CD4-positive, alpha-beta T cell (primary cell): ENCODE measurements around the gene KAT2B. TPM values are rescaled to one million over a fixed set of nuclear protein-coding genes. Genes with fewer than 3 reads are reported as not detected.

Experiments used
- ATAC-seq: fragments of 200-7000 bp; cut with Tn5 transposase; one replicate; pipeline ENCODE4 v1.10.0; 2022; ENCODE audit warnings: mild to moderate bottlenecking; ENCODE audit not compliant: poor library complexity
- CTCF ChIA-PET: fragments of 350-600 bp; sonication (Branson Sonifier 250); formaldehyde crosslinking; loops from one replicate; lab custom pipeline; 2021; ENCODE audit warnings: antibody characterized with exemption, inconsistent platforms; lab: Charles Lee
- POLR2A ChIA-PET: fragments of 350-600 bp; sonication (Branson Sonifier 250); formaldehyde crosslinking; loops from one replicate; lab custom pipeline; 2021; ENCODE audit warnings: antibody characterized with exemption, inconsistent platforms; lab: Charles Lee
- DNase-seq, 14 experiments: peaks; one replicate each; pipeline ENCODE4 v3.0.0-alpha.2; 2013 to 2020; ENCODE audit warnings: mixed read lengths in 2 of 14
- H3K27ac ChIP-seq, 2 donors: one replicate each; pipeline versions ENCODE4 v1.5.1 to v1.7.0; 2013; ENCODE audit warnings: low read length in 2 of 2, low read depth in 1 of 2, mild to moderate bottlenecking in 1 of 2
- H3K27me3 ChIP-seq, 2 experiments: 1 replicate in 1 of 2; 2 replicates in 1 of 2; pipeline versions ENCODE4 v1.6.1 to v1.7.0; 2013; ENCODE audit warnings: low read length in 2 of 2, control low read depth in 1 of 2, mild to moderate bottlenecking in 1 of 2, moderate library complexity in 1 of 2; ENCODE audit not compliant: insufficient read depth in 2 of 2, control insufficient read depth in 1 of 2
- H3K36me3 ChIP-seq: one replicate; pipeline ENCODE4 v1.6.1; 2013; ENCODE audit warnings: low read length, control low read depth; ENCODE audit not compliant: insufficient read depth
- H3K4me1 ChIP-seq: one replicate; pipeline ENCODE4 v1.6.1; 2013; ENCODE audit warnings: low read length, control low read depth; ENCODE audit not compliant: insufficient read depth
- H3K4me3 ChIP-seq: one replicate; pipeline ENCODE4 v1.5.1; 2013; ENCODE audit warnings: mild to moderate bottlenecking, low read length, moderate library complexity
- H3K9me3 ChIP-seq, 2 experiments: 1 replicate in 1 of 2; 2 replicates in 1 of 2; pipeline versions ENCODE4 v1.6.1 to v1.7.0; 2013; ENCODE audit warnings: low read length in 2 of 2, mild to moderate bottlenecking in 2 of 2, control low read depth in 1 of 2, moderate library complexity in 1 of 2; ENCODE audit not compliant: control insufficient read depth in 1 of 2, insufficient read depth in 1 of 2
- H3K27ac Mint-ChIP-seq: one replicate; pipeline ENCODE4 v1.8.0; 2020; ENCODE audit warnings: mixed read lengths
- H3K27me3 Mint-ChIP-seq: one replicate; pipeline ENCODE4 v1.8.0; 2021; ENCODE audit warnings: mixed read lengths
- H3K36me3 Mint-ChIP-seq: one replicate; pipeline ENCODE4 v1.8.0; 2021; ENCODE audit warnings: low read depth, mixed read lengths
- H3K4me1 Mint-ChIP-seq: one replicate; pipeline ENCODE4 v1.8.0; 2021; ENCODE audit warnings: low read depth, mixed read lengths
- H3K4me3 Mint-ChIP-seq: one replicate; pipeline ENCODE4 v1.8.0; 2020; ENCODE audit warnings: mild to moderate bottlenecking, mixed read lengths
- H3K9me3 Mint-ChIP-seq: one replicate; pipeline ENCODE4 v1.8.0; 2020; ENCODE audit warnings: mixed read lengths
- intact Hi-C, 2 experiments: fragments of 100-400 bp; cut with DNase I in 1 of 2; cut with micrococcal nuclease in 1 of 2; formaldehyde crosslinking; loops; one replicate each; pipeline versions ENCODE4 v1.15.1 to v1.9.0; 2023 to 2025; cut with DNase I, micrococcal nuclease
- total RNA-seq, 174 experiments: library from RNA in 2 of 174; stranded (reverse) in 2 of 174; gene quantifications; one replicate each; pipeline ENCODE4 v1.2.3 and lab custom pipeline; 2021 to 2026
- TF ChIP-seq, protein P1 (sequence below): fragments of 200-600 bp; IDR thresholded peaks from one replicate; pipeline ENCODE4 v1.8.0; 2022; ENCODE audit warnings: antibody characterized with exemption, mild to moderate bottlenecking

The KAT2B gene
- total RNA-seq, 2 experiments from 2014 or later, result 50.9 to 54.4 TPM

DNA sequence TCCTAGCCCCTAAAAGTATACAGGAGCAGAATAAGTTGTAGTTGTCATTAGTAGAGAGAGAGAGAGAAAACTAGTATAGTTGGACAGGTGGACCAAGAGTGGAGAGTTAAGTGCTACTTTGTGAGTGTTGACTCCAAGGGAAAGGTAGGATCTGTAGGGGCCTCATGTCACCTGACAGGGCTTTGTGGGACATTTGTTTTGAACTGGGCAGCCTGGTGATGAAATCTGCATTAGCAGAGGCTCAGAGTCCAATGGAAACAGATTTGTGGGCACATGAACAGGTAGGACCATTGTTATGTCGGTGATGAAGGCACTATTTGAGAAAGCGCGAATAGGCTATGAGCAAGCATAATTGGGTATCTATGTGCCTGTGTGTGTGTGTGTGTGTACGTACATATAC, 102.3 kb downstream of the KAT2B start:
- H3K27ac Mint-ChIP-seq, result no peak overlapping the region
- peaks cover 91% of the 10 kb centered on the region for H3K36me3 Mint-ChIP-seq
- CTCF ChIA-PET, result no interaction called here
- Histone ChIP-seq H3K27me3 (no peaks in the 10 kb centered on the region), H3K36me3 (peaks cover 73% of the 10 kb centered on the region), H3K27ac (no peak overlapping the region), H3K9me3 (no peaks in the 10 kb centered on the region), H3K4me1 (no peaks in the 10 kb centered on the region), H3K4me3 (no peak overlapping the region)
- POLR2A ChIA-PET, result no interaction called here
- no peaks in the 10 kb centered on the region for H3K4me1 Mint-ChIP-seq
- no peak for ATAC-seq
- TF ChIP-seq, protein P1, sequence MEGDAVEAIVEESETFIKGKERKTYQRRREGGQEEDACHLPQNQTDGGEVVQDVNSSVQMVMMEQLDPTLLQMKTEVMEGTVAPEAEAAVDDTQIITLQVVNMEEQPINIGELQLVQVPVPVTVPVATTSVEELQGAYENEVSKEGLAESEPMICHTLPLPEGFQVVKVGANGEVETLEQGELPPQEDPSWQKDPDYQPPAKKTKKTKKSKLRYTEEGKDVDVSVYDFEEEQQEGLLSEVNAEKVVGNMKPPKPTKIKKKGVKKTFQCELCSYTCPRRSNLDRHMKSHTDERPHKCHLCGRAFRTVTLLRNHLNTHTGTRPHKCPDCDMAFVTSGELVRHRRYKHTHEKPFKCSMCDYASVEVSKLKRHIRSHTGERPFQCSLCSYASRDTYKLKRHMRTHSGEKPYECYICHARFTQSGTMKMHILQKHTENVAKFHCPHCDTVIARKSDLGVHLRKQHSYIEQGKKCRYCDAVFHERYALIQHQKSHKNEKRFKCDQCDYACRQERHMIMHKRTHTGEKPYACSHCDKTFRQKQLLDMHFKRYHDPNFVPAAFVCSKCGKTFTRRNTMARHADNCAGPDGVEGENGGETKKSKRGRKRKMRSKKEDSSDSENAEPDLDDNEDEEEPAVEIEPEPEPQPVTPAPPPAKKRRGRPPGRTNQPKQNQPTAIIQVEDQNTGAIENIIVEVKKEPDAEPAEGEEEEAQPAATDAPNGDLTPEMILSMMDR, result no peak
- H3K9me3 Mint-ChIP-seq, result no peaks in the 10 kb centered on the region
- H3K27me3 Mint-ChIP-seq, result no peaks in the 10 kb centered on the region
- no peak for DNase-seq
- intact Hi-C loops, result no loop called here
- H3K4me3 Mint-ChIP-seq, result no peak overlapping the region

DNA sequence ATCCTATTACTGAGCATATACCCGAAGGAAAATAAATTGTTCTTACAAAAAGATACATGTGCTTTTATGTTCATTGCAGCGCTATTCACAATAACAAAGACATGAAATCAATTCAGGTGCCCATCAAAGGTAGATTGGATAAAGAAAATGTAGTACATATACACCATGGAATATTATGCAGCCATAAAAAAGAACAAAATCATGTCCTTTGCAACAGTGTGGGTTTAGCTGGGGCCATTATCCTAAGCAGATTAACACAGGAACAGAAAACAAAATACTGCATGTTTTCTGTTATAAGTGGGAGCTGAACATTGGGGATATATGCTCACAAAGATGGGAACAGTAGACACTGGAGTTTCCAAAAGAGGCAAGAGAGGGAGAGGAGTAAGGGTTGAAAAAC, 103.3 kb downstream of the KAT2B start:
- H3K4me3 ChIP-seq, result no peak overlapping the region
- POLR2A ChIA-PET, result no interaction called here
- no peaks in the 10 kb centered on the region for H3K9me3 Mint-ChIP-seq
- DNase-seq (no peak), ATAC-seq (no peak)
- H3K27ac Mint-ChIP-seq, result no peak overlapping the region
- H3K4me3 Mint-ChIP-seq, result no peak overlapping the region
- H3K27me3 ChIP-seq, result no peaks in the 10 kb centered on the region
- intact Hi-C loops, result no loop called here
- no peaks in the 10 kb centered on the region for H3K4me1 Mint-ChIP-seq
- H3K27ac ChIP-seq, result no peak overlapping the region
- no peaks in the 10 kb centered on the region for H3K4me1 ChIP-seq
- TF ChIP-seq, protein P1, result no peak
- no peaks in the 10 kb centered on the region for H3K27me3 Mint-ChIP-seq
- H3K36me3 Mint-ChIP-seq, result peaks cover 95% of the 10 kb centered on the region
- no peaks in the 10 kb centered on the region for H3K9me3 ChIP-seq
- CTCF ChIA-PET, result no interaction called here
- peaks cover 79% of the 10 kb centered on the region for H3K36me3 ChIP-seq

DNA sequence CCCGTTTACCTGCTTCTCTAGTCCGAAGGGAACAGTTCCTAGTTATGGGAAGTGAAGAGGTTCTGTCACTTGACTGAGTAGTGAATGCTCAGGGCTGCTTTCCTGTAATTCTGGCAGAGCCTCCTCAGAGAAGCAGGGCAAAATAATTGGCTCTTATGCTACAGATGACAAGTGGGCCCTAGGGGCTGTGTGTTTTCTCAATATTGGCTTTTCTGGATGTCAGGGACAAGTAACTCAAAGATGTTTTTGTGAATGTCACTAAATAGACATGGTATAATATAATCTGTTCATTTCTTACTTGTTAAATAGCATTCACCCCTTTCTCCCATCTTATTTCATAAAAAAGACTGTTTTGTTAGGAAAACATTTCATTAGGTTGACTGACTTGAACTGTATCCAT, 105.6 kb downstream of the KAT2B start:
- peaks cover 71% of the 10 kb centered on the region for H3K36me3 ChIP-seq
- TF ChIP-seq, protein P1, result no peak
- ChIA-PET POLR2A (interaction anchor here (0.8 kb wide), 1 partner anchor 9 kb away, joined by 3 read pairs; no protein-coding TSS in a partner anchor), CTCF (no interaction called here)
- ATAC-seq (no peak), DNase-seq (no peak)
- H3K4me1 ChIP-seq, result no peaks in the 10 kb centered on the region
- no peaks in the 10 kb centered on the region for H3K4me1 Mint-ChIP-seq
- intact Hi-C loops, result no loop called here
- H3K9me3 ChIP-seq, result no peaks in the 10 kb centered on the region
- no peaks in the 10 kb centered on the region for H3K27me3 Mint-ChIP-seq
- H3K4me3 ChIP-seq, result no peak overlapping the region
- H3K27ac ChIP-seq, result no peak overlapping the region
- H3K27me3 ChIP-seq, result no peaks in the 10 kb centered on the region
- no peak overlapping the region for H3K4me3 Mint-ChIP-seq
- H3K36me3 Mint-ChIP-seq, result peaks cover 90% of the 10 kb centered on the region
- no peak overlapping the region for H3K27ac Mint-ChIP-seq
- no peaks in the 10 kb centered on the region for H3K9me3 Mint-ChIP-seq
